HEK293 (cell line): Measurements from ENCODE around the gene OR10A3.

Source experiments
- CTCF ChIP-seq: fragments of 450-650 bp; formaldehyde crosslinking; IDR thresholded peaks from 2 replicates; pipeline ENCODE4 v1.5.1; 2016; ENCODE audit warnings: missing biosample characterization, missing genetic modification characterization
- MYNN ChIP-seq: fragments of 450-650 bp; formaldehyde crosslinking; IDR thresholded peaks from 2 replicates; pipeline ENCODE4 v1.5.1; 2016; ENCODE audit warnings: missing biosample characterization, missing genetic modification characterization, borderline replicate concordance
- TSHZ1 ChIP-seq: fragments of 450-650 bp; formaldehyde crosslinking; IDR thresholded peaks from 2 replicates; pipeline ENCODE4 v1.5.1; 2016; ENCODE audit warnings: missing biosample characterization, missing genetic modification characterization, borderline replicate concordance
- WT1 ChIP-seq: fragments of 450-650 bp; formaldehyde crosslinking; IDR thresholded peaks from 2 replicates; pipeline ENCODE4 v1.5.1; 2016; ENCODE audit warnings: missing biosample characterization, missing genetic modification characterization
- YY1 ChIP-seq: fragments of 450-650 bp; formaldehyde crosslinking; IDR thresholded peaks from 2 replicates; pipeline ENCODE4 v1.5.1; 2018; ENCODE audit warnings: missing biosample characterization, missing genetic modification characterization
- ZNF776 ChIP-seq: fragments of 450-650 bp; formaldehyde crosslinking; IDR thresholded peaks from 2 replicates; pipeline ENCODE4 v1.5.0; 2017; ENCODE audit warnings: missing biosample characterization, missing genetic modification characterization, borderline replicate concordance

GRCh38 chr11:7910286-7910788 lies 31.2 kb downstream of the OR10A3 start:
- TF ChIP-seq ZNF776 (no peak), YY1 (tag by site-specific recombination) (no peak), CTCF (tag by site-specific recombination) (no peak), TSHZ1 (no peak), MYNN (tag by site-specific recombination) (no peak), WT1 (tag by site-specific recombination) (no peak)
